GM21360 (cell line): ENCODE measurements around the gene SRPK2.
A peak's percentile ranks its signal among the peaks of the same experiment; 100 is the strongest.
"Not testable (repeated sequence)": the region's sequence is repeated elsewhere in the genome, so short reads cannot be mapped to it uniquely, and the experiment has no call there.

Experiments used
- ATAC-seq: cut with Tn5 transposase; IDR thresholded peaks from one replicate; pipeline ENCODE4 v1.9.1; 2021; ENCODE audit warnings: mild to moderate bottlenecking, moderate library complexity; ENCODE audit not compliant: unreplicated experiment

SRPK2 gene

GRCh38 chr7:105388356-105389087, at the start of gene SRPK2:
Gene SRPK2, minus strand, starts transcription at chr7:105388921.
- ATAC-seq = peak; percentile 61

DNA sequence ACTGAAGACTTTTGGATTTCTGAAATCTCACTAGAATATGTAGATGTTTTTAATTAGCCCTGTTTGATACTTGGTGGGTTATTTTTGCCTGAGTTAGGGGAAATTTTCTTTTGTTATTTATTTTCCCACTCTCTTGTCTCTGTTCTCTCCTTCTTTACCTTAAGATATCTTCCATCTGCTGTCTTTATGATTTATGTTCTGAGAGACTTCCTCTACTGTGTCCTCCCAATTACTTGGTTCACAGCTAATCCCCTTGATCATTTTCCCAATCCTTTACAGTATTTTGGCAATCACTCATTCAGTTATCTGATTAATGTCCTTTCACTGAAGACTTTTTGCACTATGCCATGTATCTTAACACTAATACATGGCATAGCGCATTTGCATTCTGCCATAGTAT, 49.5 kb upstream of the SRPK2 start:
- ATAC-seq = no peak

DNA sequence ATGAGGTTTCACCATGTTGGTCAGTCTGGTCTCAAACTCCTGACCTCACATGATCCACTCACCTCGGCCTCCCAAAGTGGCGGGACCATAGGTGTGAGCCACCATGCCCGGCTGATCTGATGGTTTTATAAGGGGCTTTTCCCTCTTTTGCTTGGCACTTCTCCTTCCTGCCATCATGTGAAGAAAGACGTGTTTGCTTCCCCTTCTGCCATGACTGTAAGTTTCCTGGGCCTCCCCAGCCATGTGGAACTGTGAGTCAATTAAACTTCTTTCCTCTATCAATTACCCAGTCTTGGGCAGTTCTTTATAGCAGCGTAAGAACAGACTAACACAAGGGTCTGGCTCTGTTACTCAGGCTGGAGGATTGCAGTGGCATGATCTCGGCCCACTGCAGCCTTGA, 48.6 kb upstream of the SRPK2 start:
- not testable (repeated sequence) for ATAC-seq

DNA sequence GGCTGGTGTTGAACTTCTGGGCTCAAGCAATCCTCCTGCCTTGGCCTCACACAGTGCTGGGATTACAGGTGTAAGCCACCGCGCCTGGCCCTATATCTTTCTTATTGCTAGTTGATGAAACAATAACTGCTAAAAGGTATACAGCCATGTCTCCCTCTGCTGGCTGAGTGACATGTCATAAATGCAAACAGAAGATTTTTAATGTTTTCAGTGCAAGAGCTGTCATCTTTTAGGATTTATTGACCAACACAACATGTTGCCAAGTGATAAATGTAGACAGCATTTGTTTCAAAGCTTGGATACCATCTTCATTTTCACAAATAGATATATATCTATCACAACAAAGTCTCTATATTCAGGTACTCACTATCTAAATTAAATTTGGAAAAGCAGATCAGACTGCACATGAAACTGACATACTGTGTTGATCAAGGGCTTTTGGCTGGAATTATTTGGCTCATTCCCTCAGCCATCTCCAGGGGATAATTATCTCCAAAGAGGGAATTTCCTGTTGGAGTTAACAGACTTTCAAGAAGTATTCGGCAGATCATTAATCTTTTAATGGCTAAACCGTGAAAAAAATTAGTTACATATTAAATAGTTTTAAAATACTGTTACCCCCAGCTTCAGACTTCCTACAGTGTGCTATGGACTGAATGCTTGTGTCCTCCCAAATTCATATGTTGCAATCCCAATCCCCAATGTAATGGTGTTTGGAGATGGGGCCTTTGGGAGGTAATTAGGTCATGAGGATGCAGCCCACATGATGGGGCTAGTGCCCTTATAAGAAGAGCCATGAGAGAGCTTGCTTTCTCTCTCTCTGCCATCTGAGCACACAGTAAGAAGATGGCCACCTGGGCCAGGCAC, 41.3 kb upstream of the SRPK2 start:
- ATAC-seq = no peak

- no peak for ATAC-seq
Measured at GRCh38 chr7:105426606-105427146, 38.0 kb upstream of the SRPK2 start.

GRCh38 chr7:105423987-105424386, 35.3 kb upstream of the SRPK2 start:
- ATAC-seq = no peak

DNA sequence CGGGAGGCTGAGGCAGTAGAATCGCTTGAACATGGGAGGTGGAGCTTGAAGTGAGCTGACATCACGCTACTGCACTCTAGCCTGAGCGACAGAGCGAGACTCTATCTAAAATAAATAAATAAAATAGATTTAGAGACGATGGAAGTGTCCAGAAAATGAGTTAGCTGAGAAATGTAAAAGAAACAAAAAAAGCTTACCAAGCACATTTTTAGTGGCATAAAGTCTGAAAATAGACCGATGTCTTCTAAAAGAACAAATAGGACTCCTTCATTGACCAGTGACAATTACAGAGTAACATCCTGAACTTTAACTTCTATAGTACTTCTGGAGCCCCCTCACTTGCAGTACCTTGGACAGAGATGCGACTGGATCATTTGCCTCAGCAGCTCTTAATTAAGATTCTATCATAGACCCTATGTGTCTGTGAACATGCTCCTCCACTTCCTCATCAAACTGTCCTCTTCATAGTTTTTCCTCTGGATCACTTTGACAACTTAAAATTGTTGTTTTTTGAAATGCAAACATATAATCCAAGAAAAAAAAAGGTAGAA, 25.2 kb upstream of the SRPK2 start:
- ATAC-seq = no peak

- not testable (repeated sequence) for ATAC-seq
Measured at GRCh38 chr7:105410774-105411173, 22.1 kb upstream of the SRPK2 start.

DNA sequence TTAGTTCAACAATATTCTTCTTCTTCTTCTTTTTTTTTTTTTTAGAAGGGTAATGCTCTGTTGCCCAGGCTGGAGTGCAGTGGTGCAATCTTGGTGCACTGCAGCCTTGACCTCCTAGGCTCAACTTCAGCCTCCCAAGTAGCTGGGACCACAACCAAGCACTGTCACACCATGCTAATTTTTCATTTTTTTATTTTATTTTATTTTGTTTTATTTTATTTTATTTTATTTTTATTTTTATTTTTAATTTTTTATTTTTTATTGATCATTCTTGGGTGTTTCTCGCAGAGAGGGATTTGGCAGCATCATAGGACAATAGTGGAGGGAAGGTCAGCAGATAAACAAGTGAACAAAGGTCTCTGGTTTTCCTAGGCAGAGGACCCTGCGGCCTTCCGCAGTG, 21.1 kb upstream of the SRPK2 start:
- ATAC-seq = not testable (repeated sequence)

DNA sequence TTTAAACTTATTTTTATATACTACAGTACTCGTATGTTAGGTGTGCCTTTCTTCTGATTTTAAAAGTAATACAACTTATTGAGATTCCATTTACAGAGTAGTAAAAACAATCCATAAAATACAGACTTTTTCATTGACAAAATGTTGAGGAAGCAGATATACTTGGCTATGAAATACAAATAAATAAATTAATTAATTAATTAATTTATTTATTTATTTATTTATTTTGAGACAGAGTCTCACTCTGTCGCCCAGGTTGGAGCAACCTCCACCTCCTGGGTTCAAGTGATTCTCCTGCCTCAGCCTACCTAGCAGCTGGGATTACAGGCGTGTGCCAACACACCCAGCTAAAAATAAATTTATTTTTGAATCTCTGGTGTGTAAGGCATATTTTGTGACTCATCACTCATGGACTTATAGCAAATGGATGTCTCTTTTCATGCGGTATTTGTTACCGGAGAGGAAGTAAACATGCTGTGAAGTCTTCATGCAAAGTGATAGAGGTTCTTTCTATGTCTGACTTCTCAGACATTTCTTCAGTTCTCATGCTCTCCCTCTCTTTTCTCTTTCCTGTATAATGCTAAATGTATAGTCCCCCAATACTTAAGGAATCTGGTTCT, 20.2 kb upstream of the SRPK2 start:
- ATAC-seq = no peak

DNA sequence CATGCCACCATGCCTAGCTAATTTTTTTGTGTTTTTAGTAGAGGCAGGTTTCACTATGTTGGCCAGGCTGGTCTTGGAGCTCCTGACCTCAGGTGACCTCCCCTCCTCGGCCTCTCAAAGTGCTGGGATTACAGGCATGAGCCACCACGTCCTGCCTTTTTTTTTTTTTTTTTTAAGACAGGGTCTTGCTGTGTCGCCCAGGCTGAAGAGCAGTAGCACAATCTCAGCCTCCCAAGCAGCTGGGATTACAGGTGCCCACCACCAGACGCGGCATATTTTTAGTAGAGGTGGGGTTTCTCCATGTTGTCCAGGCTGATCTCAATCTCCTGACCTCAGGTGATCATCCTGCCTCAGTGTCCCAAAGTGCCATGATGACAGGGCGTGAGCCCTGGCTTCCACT, 14.4 kb upstream of the SRPK2 start:
- ATAC-seq = no peak

DNA sequence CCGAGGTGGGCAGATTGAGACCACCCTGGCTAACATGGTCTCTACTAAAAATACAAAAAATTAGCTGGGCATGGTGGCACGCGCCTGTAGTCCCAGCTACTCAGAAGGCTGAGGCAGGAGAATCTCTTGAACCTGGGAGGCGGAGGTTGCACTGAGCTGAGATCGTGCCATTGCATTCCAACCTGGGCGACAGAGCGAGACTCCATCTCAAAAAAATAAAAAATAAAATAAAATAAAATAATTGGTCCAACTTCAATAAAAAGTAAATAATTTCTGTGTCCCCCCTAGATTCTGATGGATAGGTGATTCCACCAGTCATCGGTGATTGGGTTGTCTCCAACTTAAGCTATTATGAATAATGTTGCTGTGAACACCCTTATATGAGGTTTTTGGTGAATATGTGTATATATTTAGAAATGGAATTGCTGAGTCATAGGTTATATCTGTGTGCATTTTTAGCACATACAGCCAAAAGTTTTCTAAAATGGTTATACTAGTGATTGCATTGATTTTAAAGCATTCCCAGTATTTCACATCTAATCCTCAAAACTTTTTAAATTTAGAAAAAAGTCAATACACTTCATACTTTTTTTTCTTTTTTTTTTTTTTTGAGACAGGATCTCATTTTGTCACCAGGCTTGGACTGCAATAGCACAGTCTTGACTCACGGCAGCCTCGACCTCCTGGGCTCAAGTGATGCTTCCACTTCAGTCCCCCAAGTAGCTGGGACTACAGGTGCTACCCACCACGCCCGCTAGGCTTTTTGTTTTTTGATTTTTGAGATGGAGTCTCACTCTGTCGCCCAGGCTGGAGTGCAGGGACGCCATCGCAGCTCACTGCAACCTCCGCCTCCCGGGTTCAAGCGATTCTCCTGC, 13.7 kb upstream of the SRPK2 start:
- ATAC-seq = no peak

- no peak for ATAC-seq
Measured at GRCh38 chr7:105399043-105399725, 10.5 kb upstream of the SRPK2 start.

- no peak for ATAC-seq
Measured at GRCh38 chr7:105396566-105396965, 7.8 kb upstream of the SRPK2 start.

DNA sequence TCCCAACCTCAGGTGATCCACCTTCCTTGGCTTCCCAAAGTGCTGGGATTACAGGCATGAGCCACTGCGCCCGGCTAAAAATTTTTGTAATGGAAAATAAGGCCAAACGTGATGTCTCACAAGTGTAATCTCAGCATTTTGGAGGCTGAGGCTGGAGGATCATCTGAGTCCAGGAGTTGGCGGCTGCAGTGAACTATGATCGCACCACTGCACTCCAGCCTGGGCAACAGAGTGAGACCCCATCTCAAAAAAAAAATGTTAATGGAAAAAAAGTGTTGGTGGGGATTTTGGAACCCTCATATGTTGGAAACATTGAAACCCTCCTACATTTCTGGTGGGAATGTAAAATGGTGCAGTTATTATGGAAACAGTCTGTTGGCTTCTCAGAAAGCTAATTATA, 2.7 kb upstream of the SRPK2 start:
- ATAC-seq = no peak

GRCh38 chr7:105389889-105390288, 1.2 kb upstream of the SRPK2 start:
- no peak for ATAC-seq

DNA sequence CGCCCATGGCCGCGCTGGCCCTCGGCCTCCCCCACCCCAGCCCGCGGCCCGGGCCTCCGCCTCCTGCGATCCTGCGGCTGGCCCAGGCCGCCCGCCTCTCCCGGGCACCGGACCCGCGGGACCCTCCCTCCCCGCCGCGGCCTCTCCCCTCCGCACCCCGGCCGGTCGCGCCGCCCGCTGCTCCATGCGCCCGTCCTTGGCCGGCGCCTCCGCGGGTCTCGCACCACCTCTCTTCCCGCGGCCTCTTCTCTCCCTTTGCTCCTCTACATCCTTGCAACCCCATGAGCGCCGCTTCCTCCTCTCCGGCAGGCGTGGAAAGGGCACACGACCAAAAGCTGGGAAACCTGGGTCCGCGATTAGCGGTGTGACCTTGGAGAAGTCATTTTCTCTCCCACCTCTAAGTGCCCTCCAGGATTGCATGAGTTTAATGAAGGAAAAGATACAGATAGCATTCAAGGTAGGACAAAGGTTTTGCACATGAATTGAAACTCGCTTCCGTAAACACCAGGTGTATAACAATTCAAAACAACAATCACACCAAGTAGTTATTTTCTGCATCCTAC, 448 bp upstream of the SRPK2 start:
- peak; percentile 42 for ATAC-seq

GRCh38 chr7:105387508-105388355, 989 bp downstream of the SRPK2 start:
- peak; percentile 38 for ATAC-seq
